Left cardiac atrium (tissue), 4 donors: ENCODE measurements around the gene TSACC. TPM values are rescaled to one million over a fixed set of nuclear protein-coding genes. Genes with fewer than 3 reads are reported as not detected.
"Not testable (repeated sequence)": the region's sequence is repeated elsewhere in the genome, so short reads cannot be mapped to it uniquely, and the experiment has no call there.

Experiments used
- ATAC-seq, 2 donors: fragments of 200-7000 bp; cut with Tn5 transposase; one replicate each; pipeline ENCODE4 v1.9.1; 2020; ENCODE audit warnings: mild to moderate bottlenecking in 2 of 2, moderate library complexity in 2 of 2
- DNase-seq: peaks from one replicate; pipeline ENCODE4 v3.0.0-alpha.2; 2020
- intact Hi-C, 2 donors: fragments of 100-400 bp; cut with DNase I; formaldehyde crosslinking; loops; one replicate each; pipeline versions ENCODE4 v1.14.1 to v1.15.1; 2022 to 2023
- long read RNA-seq: library from polyadenylated mRNA; unstranded; transcript quantifications from one replicate; pipeline ENCODE4 v2.0.0, GENCODE V29; 2021
- total RNA-seq, 2 donors: library from RNA; stranded (reverse); fragmentation: NEBNext Ultra II Directional; extraction: Animal tissue kit (Norgen Biotek cat#: 25700); gene quantifications; one replicate each; pipeline ENCODE4 v1.2.1, GENCODE V29; 2021
- donor health status: DM: no; HTN: yes; CAD: no.
- donor health status: DM: no; HTN: yes; CAD: no; lungs with severe emphysema.
- donor health status: DM: yes; HTN: yes; CAD: no.
- donor health status: Dilated cardiomyopathy.

TSACC gene
- 1 to 10 TPM in 1 of 2 donors, not detected in 1; 1.0 TPM for total RNA-seq
- long read RNA-seq, partial matches to known transcripts: 0 of 1 reads
- long read RNA-seq, other reads (novel, unspliced or antisense): 1 of 1 reads

- DNase-seq: peak; percentile 99
- intact Hi-C loops: no loop called here
- ATAC-seq: peak; percentile 97
These were observed at the start of gene TSACC, which contains the start of gene CCT3 for GRCh38 chr1:156338180-156338976. TSS of gene TSACC (plus strand) at chr1:156338526. CDS start at chr1:156339758, 1,232 bp downstream. TSS of gene CCT3 (minus strand) at chr1:156338292. CDS start at chr1:156338184, 108 bp downstream.

GRCh38 chr1:156289857-156290256, 48.5 kb upstream of the TSACC start:
- ATAC-seq (no peak), DNase-seq (no peak)
- intact Hi-C loops: no loop called here

- intact Hi-C loops: no loop called here
- peak; percentile 94 to 97 for ATAC-seq
These were observed 46.9 kb upstream of the TSACC start for GRCh38 chr1:156291226-156292061.

GRCh38 chr1:156293098-156293434, 45.3 kb upstream of the TSACC start:
- DNase-seq (no peak), ATAC-seq (no peak)
- intact Hi-C loops: no loop called here

More at GRCh38 chr1:156291226-156292061, 46.9 kb upstream of the TSACC start:
- DNase-seq: peak; percentile 94

- ATAC-seq (no peak), DNase-seq (no peak)
These were observed 44.4 kb upstream of the TSACC start for GRCh38 chr1:156293895-156294294.

GRCh38 chr1:156295391-156295947, 42.9 kb upstream of the TSACC start, which contains the start of gene GLMP:
TSS of gene GLMP (minus strand) at chr1:156295679. CDS start at chr1:156295645, 34 bp downstream.
- intact Hi-C loops: no loop called here
- DNase-seq (peak; percentile 76), ATAC-seq (peak; percentile 48 to 51)

More at GRCh38 chr1:156293895-156294294, 44.4 kb upstream of the TSACC start:
- intact Hi-C loops: no loop called here

- DNase-seq (no peak), ATAC-seq (no peak)
- intact Hi-C loops: no loop called here
These were observed 39.4 kb upstream of the TSACC start, which contains the start of gene VHLL for GRCh38 chr1:156298852-156299357. TSS of gene VHLL (minus strand) at chr1:156299307. CDS start at chr1:156299189, 118 bp downstream.

GRCh38 chr1:156303241-156303640, 35.1 kb upstream of the TSACC start:
- no peak for ATAC-seq
- no peak for DNase-seq
- intact Hi-C loops: no loop called here

- no peak for DNase-seq
These were observed 33.1 kb upstream of the TSACC start for GRCh38 chr1:156305215-156305614.

GRCh38 chr1:156308078-156308477, 30.2 kb upstream of the TSACC start:
- ATAC-seq (peak in 1 of 2 donors; percentile 21), DNase-seq (no peak)
- intact Hi-C loops: no loop called here

More at GRCh38 chr1:156305215-156305614, 33.1 kb upstream of the TSACC start:
- ATAC-seq: no peak
- intact Hi-C loops: no loop called here

GRCh38 chr1:156310962-156311361, 27.4 kb upstream of the TSACC start:
- DNase-seq (no peak), ATAC-seq (peak; percentile 30)
- intact Hi-C loops: loop anchor here in 1 of 2 donors (10.0 kb wide), 1 partner anchor 56 kb away; no protein-coding TSS in a partner anchor

- no peak for ATAC-seq
- intact Hi-C loops: loop anchor here in 1 of 2 donors (10.0 kb wide), 1 partner anchor 62 kb away; no protein-coding TSS in a partner anchor
- DNase-seq: no peak
These were observed 21.4 kb upstream of the TSACC start for GRCh38 chr1:156316909-156317308.

GRCh38 chr1:156319664-156320063, 18.7 kb upstream of the TSACC start:
- ATAC-seq (no peak), DNase-seq (no peak)
- intact Hi-C loops: loop anchor here (10.0 kb wide), 1 partner anchor 65 kb away; no protein-coding TSS in a partner anchor

GRCh38 chr1:156320560-156320959, 17.8 kb upstream of the TSACC start:
- intact Hi-C loops: loop anchor here in 1 of 2 donors (10.0 kb wide), 1 partner anchor 66 kb away; no protein-coding TSS in a partner anchor
- DNase-seq (no peak), ATAC-seq (no peak)

GRCh38 chr1:156323179-156323578, 15.1 kb upstream of the TSACC start:
- intact Hi-C loops: loop anchor here in 1 of 2 donors (10.0 kb wide), 1 partner anchor 68 kb away; no protein-coding TSS in a partner anchor
- not testable (repeated sequence) for ATAC-seq, DNase-seq

- intact Hi-C loops: no loop called here
- DNase-seq (no peak), ATAC-seq (no peak)
These were observed 2.1 kb upstream of the TSACC start for GRCh38 chr1:156336242-156336641.

GRCh38 chr1:156337052-156337887, 1.1 kb upstream of the TSACC start:
- no peak for DNase-seq
- intact Hi-C loops: no loop called here
- no peak for ATAC-seq

- DNase-seq (no peak), ATAC-seq (peak; percentile 13 to 33)
- intact Hi-C loops: no loop called here
These were observed 492 bp upstream of the TSACC start for GRCh38 chr1:156337888-156338179.
